H1 (cell line): Measurements from ENCODE around the gene PRMT1. TPM values are rescaled to one million over a fixed set of nuclear protein-coding genes. Genes with fewer than 3 reads are reported as not detected.

Source experiments
- CTCF ChIA-PET: fragments of 300-600 bp; sonication (Branson Sonifier 250); formaldehyde crosslinking; loops from one replicate; lab custom pipeline; 2021; ENCODE audit not compliant: partially characterized antibody; lab: Charles Lee
- POLR2A ChIA-PET: fragments of 300-600 bp; sonication (Branson Sonifier 250); formaldehyde crosslinking; loops from one replicate; lab custom pipeline; 2021; ENCODE audit warnings: inconsistent platforms; ENCODE audit not compliant: partially characterized antibody; lab: Charles Lee
- DNase-seq, 2 experiments: peaks; one replicate each; pipeline versions ENCODE4 v3.0.0 to v3.0.0-alpha.2; 2010 to 2022; ENCODE audit warnings: low spot score in 2 of 2, low read depth in 1 of 2, mixed read lengths in 1 of 2
- FAIRE-seq: peaks from 2 replicates; lab custom pipeline; 2011; peaks lifted over from hg19 to GRCh38; lab: Jason Lieb, UNC
- H2AFZ ChIP-seq: 2 replicates; pipeline ENCODE4 v1.8.1; 2012; ENCODE audit warnings: low read length, inconsistent platforms
- H2AK5ac ChIP-seq: 2 replicates; pipeline ENCODE4 v1.6.1; 2013; ENCODE audit warnings: low read depth, low read length
- H2BK120ac ChIP-seq: replicated peaks from 2 replicates; pipeline ENCODE3; 2013; ENCODE audit warnings: low read depth, low read length, inconsistent platforms
- H2BK12ac ChIP-seq: 2 replicates; pipeline ENCODE4 v1.6.1; 2013; ENCODE audit warnings: low read depth, low read length
- H2BK15ac ChIP-seq: 2 replicates; pipeline ENCODE4 v1.6.1; 2013; ENCODE audit warnings: low read length
- H2BK20ac ChIP-seq: 2 replicates; pipeline ENCODE4 v1.6.1; 2013; ENCODE audit warnings: low read length
- H2BK5ac ChIP-seq: 2 replicates; pipeline ENCODE4 v1.6.1; 2013; ENCODE audit warnings: low read depth, low read length
- H3K14ac ChIP-seq: 2 replicates; pipeline ENCODE4 v1.6.1; 2013; ENCODE audit warnings: inconsistent platforms; ENCODE audit not compliant: insufficient read length
- H3K18ac ChIP-seq: 2 replicates; pipeline ENCODE4 v1.6.1; 2013; ENCODE audit warnings: low read length; ENCODE audit errors: extremely low read depth
- H3K23ac ChIP-seq: 2 replicates; pipeline ENCODE4 v1.6.1; 2013; ENCODE audit warnings: inconsistent platforms; ENCODE audit not compliant: insufficient read length
- H3K23me2 ChIP-seq: 2 replicates; pipeline ENCODE4 v1.6.1; 2013; ENCODE audit warnings: low read depth, low read length
- H3K27ac ChIP-seq: 2 replicates; pipeline ENCODE4 v1.6.1; 2011; ENCODE audit warnings: low read depth, low read length, inconsistent platforms
- H3K27me3 ChIP-seq, 4 experiments: replicated peaks in 1 of 4; 1 replicate in 1 of 4; 2 replicates in 3 of 4; pipeline versions ENCODE4 v1.6.1 to v1.8.1; 2011 to 2013; ENCODE audit warnings: low read length in 3 of 4, mild to moderate bottlenecking in 3 of 4, inconsistent platforms in 2 of 4, mixed read lengths in 2 of 4, moderate library complexity in 1 of 4; ENCODE audit not compliant: control insufficient read depth in 3 of 4, insufficient read depth in 3 of 4; ENCODE audit errors: extremely low read depth in 1 of 4
- H3K36me3 ChIP-seq, 4 experiments: 2 replicates each; pipeline versions ENCODE4 v1.6.1 to v1.8.1; 2011 to 2013; ENCODE audit warnings: mild to moderate bottlenecking in 4 of 4, low read length in 3 of 4, moderate library complexity in 2 of 4, control low read depth in 1 of 4, inconsistent platforms in 1 of 4; ENCODE audit not compliant: insufficient read depth in 4 of 4, control insufficient read depth in 2 of 4
- H3K4ac ChIP-seq: replicated peaks from 2 replicates; pipeline ENCODE3; 2013; ENCODE audit warnings: low read length, low read depth, mixed read lengths, inconsistent platforms; ENCODE audit not compliant: insufficient read length
- H3K4me1 ChIP-seq, 4 experiments: replicated peaks in 1 of 4; 1 replicate in 1 of 4; 2 replicates in 3 of 4; pipeline versions ENCODE4 v1.6.1 to v1.8.1; 2011 to 2013; ENCODE audit warnings: low read length in 3 of 4, inconsistent platforms in 2 of 4, mixed read lengths in 1 of 4; ENCODE audit not compliant: insufficient read depth in 4 of 4, control insufficient read depth in 3 of 4
- H3K4me2 ChIP-seq, 2 experiments: 2 replicates each; pipeline versions ENCODE4 v1.6.1 to v1.8.1; 2011 to 2013; ENCODE audit warnings: low read depth in 2 of 2, low read length in 2 of 2, control low read depth in 1 of 2, inconsistent platforms in 1 of 2, mild to moderate bottlenecking in 1 of 2; ENCODE audit not compliant: insufficient read depth in 1 of 2
- H3K4me3 ChIP-seq, 4 experiments: fragments of 200-600, 300-600 bp in 1 of 4; sonication (generic), shearing (Covaris generic), sonication (Bioruptor Twin) in 1 of 4; 2 replicates each; pipeline versions ENCODE4 v1.5.1 to v1.8.1; 2011 to 2016; ENCODE audit warnings: low read length in 4 of 4, low read depth in 3 of 4, control low read depth in 2 of 4, inconsistent platforms in 2 of 4, mild to moderate bottlenecking in 2 of 4, mixed read lengths in 1 of 4, moderate library complexity in 1 of 4; ENCODE audit not compliant: insufficient read depth in 2 of 4; ENCODE audit errors: extremely low read depth in 1 of 4
- H3K56ac ChIP-seq: replicated peaks from 2 replicates; pipeline ENCODE3; 2013; ENCODE audit warnings: low read depth, mild to moderate bottlenecking, mixed read lengths, low read length, inconsistent platforms; ENCODE audit not compliant: insufficient read length
- H3K79me1 ChIP-seq: 2 replicates; pipeline ENCODE4 v1.6.1; 2013; ENCODE audit warnings: low read depth, low read length, control low read depth
- H3K79me2 ChIP-seq, 2 experiments: 2 replicates each; pipeline versions ENCODE4 v1.6.1 to v1.8.1; 2012 to 2013; ENCODE audit warnings: low read length in 2 of 2, mild to moderate bottlenecking in 2 of 2, inconsistent platforms in 1 of 2; ENCODE audit not compliant: insufficient read depth in 2 of 2, control insufficient read depth in 1 of 2
- H3K9ac ChIP-seq, 4 experiments: replicated peaks in 1 of 4; 1 replicate in 1 of 4; 2 replicates in 3 of 4; pipeline versions ENCODE4 v1.6.1 to v1.8.1; 2011 to 2013; ENCODE audit warnings: low read depth in 3 of 4, low read length in 3 of 4, control low read depth in 2 of 4, mild to moderate bottlenecking in 2 of 4, moderate library complexity in 2 of 4, inconsistent platforms in 1 of 4; ENCODE audit errors: extremely low read depth in 1 of 4
- H3K9me3 ChIP-seq, 2 experiments: 2 replicates each; pipeline versions ENCODE4 v1.6.1 to v1.8.1; 2012 to 2013; ENCODE audit warnings: mild to moderate bottlenecking in 2 of 2, moderate library complexity in 2 of 2, control low read depth in 1 of 2, inconsistent platforms in 1 of 2, low read depth in 1 of 2, low read length in 1 of 2, mixed read lengths in 1 of 2; ENCODE audit not compliant: insufficient read depth in 2 of 2
- H4K20me1 ChIP-seq, 2 experiments: replicated peaks in 1 of 2; 2 replicates each; pipeline versions ENCODE3 to v1.8.1; 2011 to 2013; ENCODE audit warnings: inconsistent platforms in 2 of 2, low read length in 2 of 2, mild to moderate bottlenecking in 1 of 2; ENCODE audit not compliant: insufficient read depth in 2 of 2, control insufficient read depth in 1 of 2
- H4K5ac ChIP-seq: 2 replicates; pipeline ENCODE4 v1.6.1; 2013; ENCODE audit warnings: low read length, low read depth, mixed read lengths, inconsistent platforms; ENCODE audit not compliant: insufficient read length
- H4K8ac ChIP-seq: 2 replicates; pipeline ENCODE4 v1.8.0; 2013; ENCODE audit warnings: mild to moderate bottlenecking, moderate library complexity, low read length, inconsistent platforms; ENCODE audit not compliant: insufficient read depth; ENCODE audit errors: extremely low read depth
- H4K91ac ChIP-seq: replicated peaks from 2 replicates; pipeline ENCODE3; 2013; ENCODE audit warnings: low read length, mixed read lengths, inconsistent platforms; ENCODE audit not compliant: insufficient read length
- ATF3 ChIP-seq: IDR thresholded peaks from 2 replicates; pipeline ENCODE4 v1.6.1; 2011; ENCODE audit warnings: low read depth, mild to moderate bottlenecking, low read length; ENCODE audit not compliant: insufficient read depth
- CHD1 ChIP-seq: IDR thresholded peaks from 2 replicates; pipeline ENCODE4 v1.6.1; 2012; ENCODE audit warnings: low read depth, low read length, improper control_type of control experiment
- CREB1 ChIP-seq: IDR thresholded peaks from 2 replicates; pipeline ENCODE4 v1.6.1; 2012; ENCODE audit warnings: inconsistent platforms
- POU5F1 ChIP-seq: IDR thresholded peaks from 2 replicates; pipeline ENCODE4 v1.6.1; 2011; ENCODE audit warnings: low read depth, mild to moderate bottlenecking, low read length, moderate library complexity
- RAD21 ChIP-seq, 2 experiments: IDR thresholded peaks in 1 of 2; conservative IDR thresholded peaks in 1 of 2; 2 replicates each; pipeline ENCODE4 v1.6.1; 2011; ENCODE audit warnings: low read depth in 2 of 2, low read length in 2 of 2, improper control_type of control experiment in 1 of 2, inconsistent platforms in 1 of 2, mild to moderate bottlenecking in 1 of 2, moderate library complexity in 1 of 2
- RXRA ChIP-seq: IDR thresholded peaks from 2 replicates; pipeline ENCODE4 v1.6.1; 2011; ENCODE audit warnings: low read depth, mild to moderate bottlenecking, low read length, moderate library complexity; ENCODE audit not compliant: insufficient read depth
- SP4 ChIP-seq: IDR thresholded peaks from 2 replicates; pipeline ENCODE4 v1.6.1; 2012; ENCODE audit warnings: low read length, inconsistent platforms
- TAF7 ChIP-seq: optimal IDR thresholded peaks from 2 replicates; pipeline ENCODE3; 2011; ENCODE audit warnings: low read depth, mild to moderate bottlenecking, inconsistent platforms, low read length, moderate library complexity, borderline replicate concordance
- TBP ChIP-seq: IDR thresholded peaks from 2 replicates; pipeline ENCODE4 v1.6.1; 2011; ENCODE audit warnings: low read depth, low read length, improper control_type of control experiment
- TEAD4 ChIP-seq: IDR thresholded peaks from 2 replicates; pipeline ENCODE4 v1.6.1; 2012; ENCODE audit warnings: low read depth, low read length, inconsistent platforms, mixed read lengths
- USF2 ChIP-seq: IDR thresholded peaks from 2 replicates; pipeline ENCODE4 v1.6.1; 2011; ENCODE audit warnings: low read length, improper control_type of control experiment
- WGBS, 2 experiments: shearing (Covaris generic) in 1 of 2; methylation state at CpG; one replicate each; pipeline versions ENCODE4 v1.1.6 to v1.1.7; 2013 to 2015; ENCODE audit warnings: low lambda C conversion rate in 2 of 2, mixed read lengths in 2 of 2, inconsistent platforms in 1 of 2, low coverage in 1 of 2, missing lambda C conversion rate in 1 of 2; ENCODE audit not compliant: insufficient replicate concordance in 2 of 2, insufficient coverage in 1 of 2, insufficient read length in 1 of 2; ENCODE audit errors: extremely low coverage in 1 of 2, missing lambda C conversion rate in 1 of 2; 5-methylcytosine and 5-hydroxymethylcytosine counted together
- polyA plus RNA-seq, 7 experiments: library from polyadenylated mRNA; depleted of rRNA in 3 of 7; stranded (reverse) in 5 of 7; unstranded in 2 of 7; fragments of >200 nt in 5 of 7; fragments of 200-250 nt in 2 of 7; gene quantifications; 1 replicate in 5 of 7; 2 replicates in 1 of 7; 4 replicates in 1 of 7; pipeline versions ENCODE4 v1.2.1 to v1.2.3, GENCODE V29; 2011 to 2013; ENCODE audit warnings: missing spikeins in 2 of 7, mixed read lengths in 2 of 7
- total RNA-seq: library from RNA; stranded (reverse); fragmentation: NEBNext Ultra II Directional; extraction: Animal tissue kit (Norgen Biotek cat#: 25700); gene quantifications from 2 replicates; pipeline ENCODE4 v1.2.1, GENCODE V29; 2021

Gene PRMT1
- total and polyA plus RNA-seq, 2 of the 8 experiments (the other 6 are each of a cell fraction or from before 2014, with no cell fraction given), result 561 to 1,215 TPM

GRCh38 chr19:49676784-49677230, 264 bp upstream of the PRMT1 start:
- POLR2A ChIA-PET, result interaction anchor here (0.7 to 14.5 kb wide), 49 partner anchors 13 to 1058 kb away, joined by 3 to 275 read pairs (median 4); partner anchors contain the start of genes ADM5, AKT1S1, ALDH16A1 and AP2A1
- Histone ChIP-seq H2AK5ac (no peak overlapping the region; the same call in 1 of the 2 replicates), H2BK5ac (peak overlapping the region; percentile 99), H3K9ac (peak overlapping the region in 3 of 4 experiments; percentile 91 to 100 (median 99); a peak in 5 of 7 replicates), H3K4ac (no peak overlapping the region), H4K8ac (peak overlapping the region; percentile 100), H4K5ac (no peak overlapping the region), H4K91ac (no peak overlapping the region), H3K27me3 (no peaks in the 10 kb centered on the region), H3K79me1 (peaks cover 3% of the 10 kb centered on the region), H2BK12ac (no peak overlapping the region; the same call in 1 of the 2 replicates), H3K36me3 (peaks cover 2 to 12% (median 6%) of the 10 kb centered on the region in 4 experiments), H3K4me1 (peaks cover 2 to 19% (median 11%) of the 10 kb centered on the region in 4 experiments), H3K27ac (peak overlapping the region; percentile 100), H4K20me1 (peaks cover 12 to 24% of the 10 kb centered on the region in 2 experiments), H3K4me2 (peak overlapping the region; percentile 71 to 76; a peak in 2 of 4 replicates), H3K4me3 (peak overlapping the region; percentile 82 to 99 (median 86)), H3K18ac (no peak overlapping the region), H3K56ac (peak overlapping the region; percentile 100), H3K79me2 (peaks cover 17 to 43% of the 10 kb centered on the region in 2 experiments), H2BK20ac (no peak overlapping the region), H2BK120ac (no peak overlapping the region), H3K9me3 (no peaks in the 10 kb centered on the region), H3K14ac (no peak overlapping the region), H3K23ac (no peak overlapping the region), H2BK15ac (no peak overlapping the region), H2AFZ (no peak overlapping the region), H3K23me2 (peaks cover 4% of the 10 kb centered on the region)
- FAIRE-seq (no peak), DNase-seq (peak; percentile 99 to 100)
- CTCF ChIA-PET, result interaction anchor here (0.7 to 7.4 kb wide), 8 partner anchors 9 to 161 kb away, joined by 3 to 39 read pairs (median 4); partner anchors contain the start of gene RRAS
- 2% methylated on average over 34 of the region's 34 CpGs; no CpG with 5 or more reads in 1 of the 2 experiments for WGBS, 2 experiments
- TF ChIP-seq SP4, result peak; percentile 97
- no peak for TF ChIP-seq TAF7
- TF ChIP-seq RXRA, result no peak
- TF ChIP-seq USF2, result no peak
- no peak for TF ChIP-seq POU5F1
- TF ChIP-seq RAD21 (IDR thresholded peaks at IDR 0.05 in 1 of 2, conservative IDR thresholded peaks at IDR 0.05 in 1 of 2; ENCODE audit: low read depth in 2 of 2, low read length in 2 of 2), result no peak
- TF ChIP-seq TEAD4, result peak; percentile 50; the same call in 1 of the 2 replicates
- TF ChIP-seq CREB1, result peak; percentile 90
- no peak for TF ChIP-seq CHD1
- no peak for TF ChIP-seq ATF3
- peak; percentile 96 for TF ChIP-seq TBP
